Endothelial cell (in vitro differentiated cells): ENCODE results near the gene AEBP2. TPM values are rescaled to one million over a fixed set of nuclear protein-coding genes. Genes with fewer than 3 reads are reported as not detected.

ENCODE experiments used
- DNase-seq: peaks from one replicate; pipeline ENCODE4 v3.0.0; 2021; ENCODE audit warnings: low spot score
- H3K27ac Mint-ChIP-seq: one replicate; pipeline ENCODE4 v1.8.0; 2021; ENCODE audit warnings: mixed read lengths, inconsistent platforms; ENCODE audit not compliant: unreplicated experiment
- H3K27me3 Mint-ChIP-seq: one replicate; pipeline ENCODE4 v1.8.0; 2021; ENCODE audit warnings: mild to moderate bottlenecking, moderate library complexity, mixed read lengths, inconsistent platforms; ENCODE audit not compliant: unreplicated experiment
- H3K36me3 Mint-ChIP-seq: one replicate; pipeline ENCODE4 v1.8.0; 2021; ENCODE audit warnings: mild to moderate bottlenecking, low read depth, mixed read lengths, inconsistent platforms; ENCODE audit not compliant: unreplicated experiment
- H3K4me1 Mint-ChIP-seq: one replicate; pipeline ENCODE4 v1.8.0; 2021; ENCODE audit warnings: mild to moderate bottlenecking, mixed read lengths, inconsistent platforms; ENCODE audit not compliant: unreplicated experiment
- H3K4me3 Mint-ChIP-seq: one replicate; pipeline ENCODE4 v1.8.0; 2021; ENCODE audit warnings: mild to moderate bottlenecking, mixed read lengths, inconsistent platforms; ENCODE audit not compliant: unreplicated experiment
- H3K9me3 Mint-ChIP-seq: one replicate; pipeline ENCODE4 v1.8.0; 2021; ENCODE audit warnings: mixed read lengths, inconsistent platforms; ENCODE audit not compliant: unreplicated experiment
- total RNA-seq: library from RNA; stranded (reverse); fragmentation: NEBNext Ultra II Directional; extraction: Animal tissue kit (Norgen Biotek cat#: 25700); gene quantifications from one replicate; pipeline ENCODE4 v1.2.1, GENCODE V29; 2021; ENCODE audit not compliant: unreplicated experiment
- TF ChIP-seq, protein P1 (sequence below): fragments of 200-600 bp; sonication (generic); IDR thresholded peaks from one replicate; pipeline ENCODE4 v1.5.0; 2021; ENCODE audit warnings: antibody characterized with exemption; ENCODE audit not compliant: unreplicated experiment

The AEBP2 gene
- total RNA-seq, 1 donor from 2014 or later, result 37.6 TPM

- no peaks in the 10 kb centered on the region for H3K36me3 Mint-ChIP-seq
These were observed 19.4 kb downstream of the AEBP2 start for GRCh38 chr12:19458733-19459132.

GRCh38 chr12:19461999-19462398, 22.7 kb downstream of the AEBP2 start:
- no peak overlapping the region for H3K27ac Mint-ChIP-seq
- TF ChIP-seq, protein P1, sequence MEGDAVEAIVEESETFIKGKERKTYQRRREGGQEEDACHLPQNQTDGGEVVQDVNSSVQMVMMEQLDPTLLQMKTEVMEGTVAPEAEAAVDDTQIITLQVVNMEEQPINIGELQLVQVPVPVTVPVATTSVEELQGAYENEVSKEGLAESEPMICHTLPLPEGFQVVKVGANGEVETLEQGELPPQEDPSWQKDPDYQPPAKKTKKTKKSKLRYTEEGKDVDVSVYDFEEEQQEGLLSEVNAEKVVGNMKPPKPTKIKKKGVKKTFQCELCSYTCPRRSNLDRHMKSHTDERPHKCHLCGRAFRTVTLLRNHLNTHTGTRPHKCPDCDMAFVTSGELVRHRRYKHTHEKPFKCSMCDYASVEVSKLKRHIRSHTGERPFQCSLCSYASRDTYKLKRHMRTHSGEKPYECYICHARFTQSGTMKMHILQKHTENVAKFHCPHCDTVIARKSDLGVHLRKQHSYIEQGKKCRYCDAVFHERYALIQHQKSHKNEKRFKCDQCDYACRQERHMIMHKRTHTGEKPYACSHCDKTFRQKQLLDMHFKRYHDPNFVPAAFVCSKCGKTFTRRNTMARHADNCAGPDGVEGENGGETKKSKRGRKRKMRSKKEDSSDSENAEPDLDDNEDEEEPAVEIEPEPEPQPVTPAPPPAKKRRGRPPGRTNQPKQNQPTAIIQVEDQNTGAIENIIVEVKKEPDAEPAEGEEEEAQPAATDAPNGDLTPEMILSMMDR, result no peak
- H3K4me1 Mint-ChIP-seq, result peaks cover 10% of the 10 kb centered on the region
- H3K4me3 Mint-ChIP-seq, result no peak overlapping the region
- H3K9me3 Mint-ChIP-seq, result no peaks in the 10 kb centered on the region
- no peak for DNase-seq
- no peaks in the 10 kb centered on the region for H3K27me3 Mint-ChIP-seq
- H3K36me3 Mint-ChIP-seq, result peaks cover 10% of the 10 kb centered on the region

More at GRCh38 chr12:19458733-19459132, 19.4 kb downstream of the AEBP2 start:
- TF ChIP-seq, protein P1, result no peak
- Mint-ChIP-seq H3K4me1 (peaks cover 16% of the 10 kb centered on the region), H3K27ac (no peak overlapping the region), H3K4me3 (no peak overlapping the region), H3K9me3 (no peaks in the 10 kb centered on the region), H3K27me3 (no peaks in the 10 kb centered on the region)
- no peak for DNase-seq

DNA sequence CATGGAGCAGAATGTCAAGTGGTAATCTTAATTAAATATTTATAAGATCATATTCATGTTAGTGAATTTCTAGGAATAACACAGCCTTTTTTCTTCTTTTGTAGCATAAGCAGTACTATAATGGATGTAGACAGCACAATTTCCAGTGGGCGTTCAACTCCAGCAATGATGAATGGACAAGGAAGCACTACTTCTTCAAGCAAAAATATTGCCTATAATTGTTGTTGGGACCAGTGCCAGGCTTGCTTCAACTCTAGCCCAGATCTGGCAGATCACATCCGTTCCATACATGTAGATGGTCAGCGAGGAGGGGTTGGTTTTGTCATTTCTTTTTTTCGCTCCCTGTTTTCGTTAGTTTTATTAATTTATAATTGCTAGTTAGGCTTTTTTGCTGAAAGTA, 23.1 kb downstream of the AEBP2 start:
- Mint-ChIP-seq H3K36me3 (peaks cover 11% of the 10 kb centered on the region), H3K4me1 (peaks cover 7% of the 10 kb centered on the region), H3K27ac (no peak overlapping the region), H3K27me3 (no peaks in the 10 kb centered on the region), H3K4me3 (no peak overlapping the region), H3K9me3 (no peaks in the 10 kb centered on the region)
- TF ChIP-seq, protein P1, result no peak
- no peak for DNase-seq

- H3K27me3 Mint-ChIP-seq, result no peaks in the 10 kb centered on the region
- no peak for DNase-seq
- no peak overlapping the region for H3K27ac Mint-ChIP-seq
- no peaks in the 10 kb centered on the region for H3K4me1 Mint-ChIP-seq
- no peaks in the 10 kb centered on the region for H3K9me3 Mint-ChIP-seq
- peaks cover 11% of the 10 kb centered on the region for H3K36me3 Mint-ChIP-seq
- no peak overlapping the region for H3K4me3 Mint-ChIP-seq
- TF ChIP-seq, protein P1, result no peak
These were observed 24.9 kb downstream of the AEBP2 start for GRCh38 chr12:19464192-19464580.

- peaks cover 11% of the 10 kb centered on the region for H3K36me3 Mint-ChIP-seq
- no peak overlapping the region for H3K4me3 Mint-ChIP-seq
- no peaks in the 10 kb centered on the region for H3K9me3 Mint-ChIP-seq
- TF ChIP-seq, protein P1, result no peak
- H3K27ac Mint-ChIP-seq, result no peak overlapping the region
- H3K4me1 Mint-ChIP-seq, result no peaks in the 10 kb centered on the region
- H3K27me3 Mint-ChIP-seq, result no peaks in the 10 kb centered on the region
- DNase-seq, result no peak
These were observed 26.4 kb downstream of the AEBP2 start for GRCh38 chr12:19465711-19466110.
